ENCODE data around the gene FAM3A.

DNA sequence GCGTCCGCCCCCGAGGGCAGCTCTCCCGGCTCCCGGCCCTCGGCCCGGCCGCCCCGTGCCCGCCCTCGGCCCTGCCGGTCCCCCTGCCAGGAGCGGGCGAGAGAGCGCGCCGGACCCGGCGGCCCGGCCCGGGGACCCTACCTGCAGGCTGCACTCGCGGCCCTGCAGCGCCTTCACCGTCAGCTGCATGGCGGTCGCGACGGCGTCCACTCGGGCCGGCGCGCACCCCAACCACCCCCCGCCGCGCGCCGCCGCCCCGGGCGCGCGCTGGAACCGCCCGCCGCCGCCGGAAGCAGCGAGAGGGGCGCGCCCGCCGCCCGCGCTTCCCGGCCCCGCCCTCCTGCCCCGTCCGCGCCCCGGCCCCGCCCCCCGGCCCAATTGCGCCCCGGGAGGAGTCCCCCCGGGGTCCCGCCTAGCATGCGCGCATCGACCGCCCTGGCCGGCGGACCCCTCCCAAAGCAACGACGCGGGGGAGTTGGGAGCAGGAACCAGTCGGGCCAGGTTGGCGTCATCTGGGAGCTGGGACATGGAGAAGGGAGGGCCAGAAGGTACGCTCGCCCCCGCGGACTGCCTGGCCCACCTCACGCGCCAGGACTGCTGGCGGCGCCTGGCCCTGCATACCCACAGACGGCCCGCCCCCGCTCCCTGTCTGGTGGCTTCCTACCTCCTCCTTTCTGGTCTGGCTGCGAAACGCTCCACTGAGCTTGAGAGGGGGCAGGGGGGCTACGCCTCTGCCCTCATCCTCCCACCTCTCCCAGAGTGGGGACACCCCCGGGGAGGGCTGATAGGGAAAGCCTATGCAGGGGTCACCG lies 29.4 kb downstream of the FAM3A start, which contains the start of gene UBL4A:
- TF ChIP-seq, protein P1, sequence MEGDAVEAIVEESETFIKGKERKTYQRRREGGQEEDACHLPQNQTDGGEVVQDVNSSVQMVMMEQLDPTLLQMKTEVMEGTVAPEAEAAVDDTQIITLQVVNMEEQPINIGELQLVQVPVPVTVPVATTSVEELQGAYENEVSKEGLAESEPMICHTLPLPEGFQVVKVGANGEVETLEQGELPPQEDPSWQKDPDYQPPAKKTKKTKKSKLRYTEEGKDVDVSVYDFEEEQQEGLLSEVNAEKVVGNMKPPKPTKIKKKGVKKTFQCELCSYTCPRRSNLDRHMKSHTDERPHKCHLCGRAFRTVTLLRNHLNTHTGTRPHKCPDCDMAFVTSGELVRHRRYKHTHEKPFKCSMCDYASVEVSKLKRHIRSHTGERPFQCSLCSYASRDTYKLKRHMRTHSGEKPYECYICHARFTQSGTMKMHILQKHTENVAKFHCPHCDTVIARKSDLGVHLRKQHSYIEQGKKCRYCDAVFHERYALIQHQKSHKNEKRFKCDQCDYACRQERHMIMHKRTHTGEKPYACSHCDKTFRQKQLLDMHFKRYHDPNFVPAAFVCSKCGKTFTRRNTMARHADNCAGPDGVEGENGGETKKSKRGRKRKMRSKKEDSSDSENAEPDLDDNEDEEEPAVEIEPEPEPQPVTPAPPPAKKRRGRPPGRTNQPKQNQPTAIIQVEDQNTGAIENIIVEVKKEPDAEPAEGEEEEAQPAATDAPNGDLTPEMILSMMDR (IDR thresholded peaks at IDR 0.05): no peak
- TF ChIP-seq POLR2AphosphoS5 (IDR thresholded peaks at IDR 0.05; ENCODE audit: low read depth, low read length): peak; percentile 66; the same call in 1 of the 2 replicates
- no peak for TF ChIP-seq TCF7L2 (IDR thresholded peaks at IDR 0.05; ENCODE audit: low read depth, low read length)
